Keratinocyte (primary cell): ENCODE results near the gene BOC. TPM values are rescaled to one million over a fixed set of nuclear protein-coding genes. Genes with fewer than 3 reads are reported as not detected.

Experiments
- DNase-seq: peaks from one replicate; pipeline ENCODE4 v3.0.0-alpha.2; 2011; ENCODE audit warnings: low read depth, missing footprints, low spot score
- FAIRE-seq: peaks from 2 replicates; lab custom pipeline; 2011; peaks lifted over from hg19 to GRCh38; lab: Jason Lieb, UNC
- H2AFZ ChIP-seq: 2 replicates; pipeline ENCODE4 v1.6.0; 2012; ENCODE audit warnings: low read length, control low read depth, inconsistent platforms; ENCODE audit not compliant: control insufficient read depth
- H3K27ac ChIP-seq: 2 replicates; pipeline ENCODE4 v1.5.1; 2011; ENCODE audit warnings: low read length; ENCODE audit not compliant: control insufficient read depth, insufficient read depth
- H3K27me3 ChIP-seq: 3 replicates; pipeline ENCODE4 v1.6.0; 2011; ENCODE audit warnings: low read length; ENCODE audit not compliant: control insufficient read depth, insufficient read depth; ENCODE audit errors: extremely low read depth
- H3K36me3 ChIP-seq, 2 experiments: 2 replicates in 1 of 2; 3 replicates in 1 of 2; pipeline ENCODE4 v1.5.1; 2011; ENCODE audit warnings: low read length in 2 of 2, mild to moderate bottlenecking in 1 of 2; ENCODE audit not compliant: control insufficient read depth in 2 of 2, insufficient read depth in 2 of 2; ENCODE audit errors: extremely low read depth in 1 of 2
- H3K4me1 ChIP-seq: 3 replicates; pipeline ENCODE4 v1.5.1; 2011; ENCODE audit warnings: low read length; ENCODE audit not compliant: control insufficient read depth, insufficient read depth; ENCODE audit errors: extremely low read depth
- H3K4me2 ChIP-seq: 3 replicates; pipeline ENCODE4 v1.6.0; 2011; ENCODE audit warnings: low read depth, low read length; ENCODE audit not compliant: control insufficient read depth, insufficient read depth; ENCODE audit errors: extremely low read depth
- H3K4me3 ChIP-seq, 3 experiments: fragments of 200-600 bp in 1 of 3; sonication (generic) in 1 of 3; 2 replicates in 2 of 3; 3 replicates in 1 of 3; pipeline ENCODE4 v1.5.1; 2011 to 2016; ENCODE audit warnings: low read length in 3 of 3, mild to moderate bottlenecking in 3 of 3, control low read depth in 2 of 3, inconsistent platforms in 1 of 3, low read depth in 1 of 3, mixed read lengths in 1 of 3, mixed run types in 1 of 3, moderate library complexity in 1 of 3; ENCODE audit not compliant: control insufficient read depth in 2 of 3, insufficient read depth in 2 of 3; ENCODE audit errors: extremely low read depth in 1 of 3
- H3K79me2 ChIP-seq: 2 replicates; pipeline ENCODE4 v1.6.0; 2012; ENCODE audit warnings: low read length; ENCODE audit not compliant: control insufficient read depth, insufficient read depth
- H3K9ac ChIP-seq: 3 replicates; pipeline ENCODE4 v1.6.0; 2011; ENCODE audit warnings: low read length; ENCODE audit not compliant: control insufficient read depth, insufficient read depth; ENCODE audit errors: extremely low read depth
- H3K9me1 ChIP-seq: 3 replicates; pipeline ENCODE4 v1.6.0; 2011; ENCODE audit warnings: low read length; ENCODE audit not compliant: control insufficient read depth, insufficient read depth; ENCODE audit errors: extremely low read depth
- H3K9me3 ChIP-seq: 2 replicates; pipeline ENCODE4 v1.5.1; 2012; ENCODE audit warnings: low read depth, low read length; ENCODE audit not compliant: control insufficient read depth
- H4K20me1 ChIP-seq: 3 replicates; pipeline ENCODE4 v1.6.0; 2011; ENCODE audit warnings: low read length; ENCODE audit not compliant: control insufficient read depth, insufficient read depth; ENCODE audit errors: extremely low read depth
- EZH2 ChIP-seq: IDR thresholded peaks from one replicate; pipeline ENCODE4 v1.6.1; 2012; ENCODE audit warnings: inconsistent platforms, mild to moderate bottlenecking, low read length, moderate library complexity
- dilution Hi-C: fragments of 300-500 bp; cut with MboI; formaldehyde crosslinking; loops from one replicate; pipeline ENCODE4 v1.7.0; 2020; ENCODE audit warnings: low sequenced_read_pairs; ENCODE audit not compliant: extremely low pct_ligation_motif_present
- polyA plus RNA-seq, 5 experiments: library from polyadenylated mRNA; depleted of rRNA in 3 of 5; stranded (reverse) in 3 of 5; stranded (forward) in 1 of 5; unstranded in 1 of 5; fragments of >200 nt; gene quantifications; 1 replicate in 1 of 5; 2 replicates in 3 of 5; 3 replicates in 1 of 5; pipeline versions ENCODE4 v1.2.1 to v1.2.3, GENCODE V29; 2011 to 2012; ENCODE audit warnings: missing spikeins in 2 of 5, low read depth in 1 of 5, low replicate concordance in 1 of 5
- TF ChIP-seq, protein P1 (sequence below), 3 experiments: IDR thresholded peaks in 1 of 3; conservative IDR thresholded peaks in 1 of 3; optimal IDR thresholded peaks in 1 of 3; 2 replicates in 2 of 3; 3 replicates in 1 of 3; pipeline versions ENCODE3 to v1.5.1; 2011; ENCODE audit warnings: low read length in 3 of 3, mild to moderate bottlenecking in 3 of 3, moderate library complexity in 2 of 3, control low read depth in 1 of 3, inconsistent platforms in 1 of 3; ENCODE audit not compliant: insufficient read depth in 2 of 3; ENCODE audit errors: extremely low read depth in 1 of 3

The BOC gene
- polyA plus RNA-seq, 1 donor (not counting 4 experiments of a cell fraction or from before 2014, with no cell fraction given) = 11.2 TPM

DNA sequence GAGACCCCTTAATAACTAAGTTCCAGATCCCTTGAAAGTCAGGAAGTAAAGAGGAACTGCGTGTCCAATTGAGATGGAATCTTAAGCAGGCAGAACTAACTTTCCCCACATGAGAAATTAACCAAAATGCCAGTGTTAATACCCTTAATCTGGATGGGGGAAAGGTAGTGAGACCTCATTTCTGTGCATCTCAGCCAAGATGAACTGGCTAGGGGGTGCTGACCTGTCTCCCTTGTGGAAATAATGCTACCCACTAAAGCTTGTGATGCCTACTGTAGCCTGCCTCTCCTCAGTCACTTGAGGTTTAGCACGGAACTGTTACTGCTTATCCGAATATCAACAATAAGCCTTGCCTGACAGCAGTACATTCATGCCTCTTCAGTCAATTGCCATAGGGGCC, 15.1 kb downstream of the BOC start:
- H2AFZ ChIP-seq = no peak overlapping the region
- no peaks in the 10 kb centered on the region for H3K27me3 ChIP-seq
- peaks cover 21% of the 10 kb centered on the region for H3K4me1 ChIP-seq
- no peak overlapping the region for H3K4me3 ChIP-seq
- no peak for DNase-seq
- FAIRE-seq = no peak
- H3K79me2 ChIP-seq = no peaks in the 10 kb centered on the region
- H3K36me3 ChIP-seq = peaks cover 0 to 1% of the 10 kb centered on the region in 2 experiments
- TF ChIP-seq EZH2 = no peak
- TF ChIP-seq, protein P1, sequence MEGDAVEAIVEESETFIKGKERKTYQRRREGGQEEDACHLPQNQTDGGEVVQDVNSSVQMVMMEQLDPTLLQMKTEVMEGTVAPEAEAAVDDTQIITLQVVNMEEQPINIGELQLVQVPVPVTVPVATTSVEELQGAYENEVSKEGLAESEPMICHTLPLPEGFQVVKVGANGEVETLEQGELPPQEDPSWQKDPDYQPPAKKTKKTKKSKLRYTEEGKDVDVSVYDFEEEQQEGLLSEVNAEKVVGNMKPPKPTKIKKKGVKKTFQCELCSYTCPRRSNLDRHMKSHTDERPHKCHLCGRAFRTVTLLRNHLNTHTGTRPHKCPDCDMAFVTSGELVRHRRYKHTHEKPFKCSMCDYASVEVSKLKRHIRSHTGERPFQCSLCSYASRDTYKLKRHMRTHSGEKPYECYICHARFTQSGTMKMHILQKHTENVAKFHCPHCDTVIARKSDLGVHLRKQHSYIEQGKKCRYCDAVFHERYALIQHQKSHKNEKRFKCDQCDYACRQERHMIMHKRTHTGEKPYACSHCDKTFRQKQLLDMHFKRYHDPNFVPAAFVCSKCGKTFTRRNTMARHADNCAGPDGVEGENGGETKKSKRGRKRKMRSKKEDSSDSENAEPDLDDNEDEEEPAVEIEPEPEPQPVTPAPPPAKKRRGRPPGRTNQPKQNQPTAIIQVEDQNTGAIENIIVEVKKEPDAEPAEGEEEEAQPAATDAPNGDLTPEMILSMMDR (optimal IDR thresholded peaks at IDR 0.05 in 1 of 3, IDR thresholded peaks at IDR 0.05 in 1 of 3, conservative IDR thresholded peaks at IDR 0.05 in 1 of 3; ENCODE audit: extremely low read depth in 1 of 3, insufficient read depth in 2 of 3, low read length in 3 of 3) = no peak
- dilution Hi-C loops = no loop called here
- no peak overlapping the region for H3K4me2 ChIP-seq
- H4K20me1 ChIP-seq = no peaks in the 10 kb centered on the region
- no peak overlapping the region for H3K9ac ChIP-seq
- no peaks in the 10 kb centered on the region for H3K9me3 ChIP-seq
- no peaks in the 10 kb centered on the region for H3K9me1 ChIP-seq
- H3K27ac ChIP-seq = no peak overlapping the region

DNA sequence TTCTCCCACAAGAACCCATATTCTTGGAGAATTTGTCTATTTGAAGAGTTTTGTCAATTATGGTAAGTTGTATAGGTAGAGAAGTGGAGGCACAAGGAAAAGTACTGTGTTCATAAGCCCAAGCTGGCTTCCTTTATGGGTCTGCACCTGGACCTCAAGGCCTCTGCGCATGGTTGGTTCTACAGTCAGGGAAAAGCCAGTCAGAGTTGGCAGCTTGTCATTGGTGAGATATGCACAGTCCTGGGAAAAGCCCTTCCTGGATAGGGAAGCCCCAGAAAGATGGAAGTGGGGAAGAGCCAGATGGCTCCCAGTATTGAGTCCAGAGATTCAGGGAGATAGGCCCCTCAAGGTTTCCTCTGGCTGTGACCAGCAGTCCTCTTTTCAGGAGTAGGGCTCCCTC, 15.8 kb downstream of the BOC start:
- no peaks in the 10 kb centered on the region for H4K20me1 ChIP-seq
- H3K4me3 ChIP-seq = no peak overlapping the region
- peaks cover 27% of the 10 kb centered on the region for H3K4me1 ChIP-seq
- DNase-seq = no peak
- dilution Hi-C loops = no loop called here
- peaks cover 0 to 1% of the 10 kb centered on the region in 2 experiments for H3K36me3 ChIP-seq
- FAIRE-seq = no peak
- TF ChIP-seq, protein P1 (optimal IDR thresholded peaks at IDR 0.05 in 1 of 3, IDR thresholded peaks at IDR 0.05 in 1 of 3, conservative IDR thresholded peaks at IDR 0.05 in 1 of 3; ENCODE audit: extremely low read depth in 1 of 3, insufficient read depth in 2 of 3, low read length in 3 of 3) = no peak
- no peak for TF ChIP-seq EZH2
- no peaks in the 10 kb centered on the region for H3K9me3 ChIP-seq
- H3K4me2 ChIP-seq = no peak overlapping the region
- no peak overlapping the region for H2AFZ ChIP-seq
- H3K9ac ChIP-seq = no peak overlapping the region
- H3K27me3 ChIP-seq = no peaks in the 10 kb centered on the region
- H3K9me1 ChIP-seq = no peaks in the 10 kb centered on the region
- H3K27ac ChIP-seq = no peak overlapping the region
- H3K79me2 ChIP-seq = no peaks in the 10 kb centered on the region
